Endothelial cell (in vitro differentiated cells): Measurements from ENCODE around the gene NEFH. TPM values are rescaled to one million over a fixed set of nuclear protein-coding genes. Genes with fewer than 3 reads are reported as not detected.
"Not testable (repeated sequence)": the region's sequence is repeated elsewhere in the genome, so short reads cannot be mapped to it uniquely, and the experiment has no call there.

Experiments used
- DNase-seq: peaks from one replicate; pipeline ENCODE4 v3.0.0; 2021; ENCODE audit warnings: low spot score
- H3K27ac Mint-ChIP-seq: one replicate; pipeline ENCODE4 v1.8.0; 2021; ENCODE audit warnings: mixed read lengths, inconsistent platforms; ENCODE audit not compliant: unreplicated experiment
- H3K27me3 Mint-ChIP-seq: one replicate; pipeline ENCODE4 v1.8.0; 2021; ENCODE audit warnings: mild to moderate bottlenecking, moderate library complexity, mixed read lengths, inconsistent platforms; ENCODE audit not compliant: unreplicated experiment
- H3K36me3 Mint-ChIP-seq: one replicate; pipeline ENCODE4 v1.8.0; 2021; ENCODE audit warnings: mild to moderate bottlenecking, low read depth, mixed read lengths, inconsistent platforms; ENCODE audit not compliant: unreplicated experiment
- H3K4me1 Mint-ChIP-seq: one replicate; pipeline ENCODE4 v1.8.0; 2021; ENCODE audit warnings: mild to moderate bottlenecking, mixed read lengths, inconsistent platforms; ENCODE audit not compliant: unreplicated experiment
- H3K4me3 Mint-ChIP-seq: one replicate; pipeline ENCODE4 v1.8.0; 2021; ENCODE audit warnings: mild to moderate bottlenecking, mixed read lengths, inconsistent platforms; ENCODE audit not compliant: unreplicated experiment
- H3K9me3 Mint-ChIP-seq: one replicate; pipeline ENCODE4 v1.8.0; 2021; ENCODE audit warnings: mixed read lengths, inconsistent platforms; ENCODE audit not compliant: unreplicated experiment
- total RNA-seq: library from RNA; stranded (reverse); fragmentation: NEBNext Ultra II Directional; extraction: Animal tissue kit (Norgen Biotek cat#: 25700); gene quantifications from one replicate; pipeline ENCODE4 v1.2.1, GENCODE V29; 2021; ENCODE audit not compliant: unreplicated experiment
- TF ChIP-seq, protein P1 (sequence below): fragments of 200-600 bp; sonication (generic); IDR thresholded peaks from one replicate; pipeline ENCODE4 v1.5.0; 2021; ENCODE audit warnings: antibody characterized with exemption; ENCODE audit not compliant: unreplicated experiment

Gene NEFH
- total RNA-seq, 1 donor from 2014 or later: 18.2 TPM

DNA sequence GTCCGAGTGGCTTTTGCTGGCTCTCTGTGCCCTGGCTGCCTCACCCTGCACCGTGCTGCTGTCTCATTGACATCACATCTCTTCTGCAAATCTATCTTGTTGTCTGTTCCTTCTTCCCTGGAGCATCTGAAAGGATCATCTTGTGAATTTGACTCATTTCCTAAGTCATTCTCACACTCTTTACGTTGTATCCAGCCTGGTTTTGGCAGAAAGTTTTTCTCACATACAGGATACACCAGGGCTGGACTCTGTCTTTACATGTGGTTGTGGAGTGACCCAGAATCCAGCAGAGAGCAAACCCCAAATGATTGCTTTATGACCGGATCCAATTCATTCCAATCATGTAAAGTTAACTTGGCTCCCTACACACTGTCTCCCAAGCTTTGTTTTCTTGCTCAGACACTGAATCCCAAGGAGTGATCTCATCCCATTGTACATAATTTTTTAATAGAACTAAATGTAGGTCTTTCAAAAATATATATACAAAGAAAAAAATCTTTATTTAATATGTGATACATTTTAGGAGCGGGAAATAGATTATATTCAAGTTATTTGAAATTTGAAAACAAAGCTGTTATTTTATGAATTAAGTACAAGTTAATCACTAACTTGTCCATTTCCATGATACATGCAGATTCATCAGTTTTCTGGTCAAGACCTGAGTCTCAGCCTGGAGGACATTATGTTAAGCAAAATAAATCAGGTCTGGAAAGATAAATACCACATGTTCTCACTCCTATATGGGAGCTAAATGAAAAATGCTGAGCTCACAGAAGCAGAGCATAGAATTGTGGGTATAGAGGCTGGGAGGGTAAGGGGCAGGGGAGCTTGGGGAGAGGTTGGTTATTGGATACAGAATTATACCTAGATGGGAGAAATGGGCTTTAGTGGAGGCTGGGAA is 44.5 kb upstream of the NEFH start:
- no peaks in the 10 kb centered on the region for H3K36me3 Mint-ChIP-seq
- H3K9me3 Mint-ChIP-seq: no peaks in the 10 kb centered on the region

DNA sequence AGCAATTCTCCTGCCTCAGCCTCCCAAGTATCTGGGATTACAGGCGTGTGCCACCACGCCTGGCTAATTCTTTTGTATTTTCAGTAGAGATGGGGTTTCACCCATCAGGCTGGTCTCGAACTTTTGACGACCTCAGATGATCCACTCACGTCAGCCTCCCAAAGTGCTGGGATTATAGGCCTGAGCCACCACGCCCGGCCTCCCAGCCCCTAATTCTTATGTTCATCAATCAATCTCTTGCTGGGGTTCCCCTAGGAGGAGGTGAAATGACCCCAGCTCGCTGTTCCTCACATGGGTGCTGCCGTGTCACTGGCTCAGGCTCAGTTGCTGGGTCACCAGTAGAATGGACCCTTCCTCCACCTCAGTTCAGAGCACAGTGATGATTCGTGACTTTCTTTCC is 41.7 kb upstream of the NEFH start, which contains the start of gene RFPL1:
TSS of gene RFPL1 (plus strand) at position 301 of the 400 bp plus-strand sequence.
- H3K36me3 Mint-ChIP-seq, H3K27me3 Mint-ChIP-seq, H3K4me3 Mint-ChIP-seq: not testable (repeated sequence)

More for the DNA sequence above, 44.5 kb upstream of the NEFH start:
- no peak for DNase-seq
- H3K27ac Mint-ChIP-seq: no peak overlapping the region
- H3K27me3 Mint-ChIP-seq: no peaks in the 10 kb centered on the region
- peaks cover 7% of the 10 kb centered on the region for H3K4me1 Mint-ChIP-seq
- TF ChIP-seq, protein P1, sequence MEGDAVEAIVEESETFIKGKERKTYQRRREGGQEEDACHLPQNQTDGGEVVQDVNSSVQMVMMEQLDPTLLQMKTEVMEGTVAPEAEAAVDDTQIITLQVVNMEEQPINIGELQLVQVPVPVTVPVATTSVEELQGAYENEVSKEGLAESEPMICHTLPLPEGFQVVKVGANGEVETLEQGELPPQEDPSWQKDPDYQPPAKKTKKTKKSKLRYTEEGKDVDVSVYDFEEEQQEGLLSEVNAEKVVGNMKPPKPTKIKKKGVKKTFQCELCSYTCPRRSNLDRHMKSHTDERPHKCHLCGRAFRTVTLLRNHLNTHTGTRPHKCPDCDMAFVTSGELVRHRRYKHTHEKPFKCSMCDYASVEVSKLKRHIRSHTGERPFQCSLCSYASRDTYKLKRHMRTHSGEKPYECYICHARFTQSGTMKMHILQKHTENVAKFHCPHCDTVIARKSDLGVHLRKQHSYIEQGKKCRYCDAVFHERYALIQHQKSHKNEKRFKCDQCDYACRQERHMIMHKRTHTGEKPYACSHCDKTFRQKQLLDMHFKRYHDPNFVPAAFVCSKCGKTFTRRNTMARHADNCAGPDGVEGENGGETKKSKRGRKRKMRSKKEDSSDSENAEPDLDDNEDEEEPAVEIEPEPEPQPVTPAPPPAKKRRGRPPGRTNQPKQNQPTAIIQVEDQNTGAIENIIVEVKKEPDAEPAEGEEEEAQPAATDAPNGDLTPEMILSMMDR: no peak
- H3K4me3 Mint-ChIP-seq: no peak overlapping the region

DNA sequence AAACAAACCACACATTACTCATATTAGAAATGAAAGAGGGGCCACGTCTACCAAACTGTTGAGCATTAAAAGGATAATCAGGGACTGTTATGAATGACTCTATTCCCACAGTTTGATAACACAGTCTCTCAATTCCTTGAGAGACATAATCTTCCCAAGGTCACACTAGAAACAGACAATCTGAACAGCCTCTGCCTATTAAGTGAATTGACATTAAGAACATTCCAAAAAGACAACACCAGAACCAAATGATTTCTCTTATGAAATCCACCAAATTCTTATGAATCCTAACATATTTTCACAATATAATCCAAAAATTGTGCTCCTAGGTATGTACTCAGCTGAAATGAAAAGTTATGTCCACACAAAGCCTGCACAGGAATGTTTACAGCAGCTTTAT is 37.0 kb upstream of the NEFH start:
- peaks cover 2% of the 10 kb centered on the region for H3K4me1 Mint-ChIP-seq
- no peak overlapping the region for H3K27ac Mint-ChIP-seq
- peaks cover 1% of the 10 kb centered on the region for H3K27me3 Mint-ChIP-seq
- no peaks in the 10 kb centered on the region for H3K9me3 Mint-ChIP-seq
- H3K36me3 Mint-ChIP-seq: no peaks in the 10 kb centered on the region
- TF ChIP-seq, protein P1: no peak
- DNase-seq: no peak
- no peak overlapping the region for H3K4me3 Mint-ChIP-seq

More for the DNA sequence above, 41.7 kb upstream of the NEFH start, which contains the start of gene RFPL1:
- not testable (repeated sequence) for H3K9me3 Mint-ChIP-seq, DNase-seq, H3K27ac Mint-ChIP-seq, H3K4me1 Mint-ChIP-seq

DNA sequence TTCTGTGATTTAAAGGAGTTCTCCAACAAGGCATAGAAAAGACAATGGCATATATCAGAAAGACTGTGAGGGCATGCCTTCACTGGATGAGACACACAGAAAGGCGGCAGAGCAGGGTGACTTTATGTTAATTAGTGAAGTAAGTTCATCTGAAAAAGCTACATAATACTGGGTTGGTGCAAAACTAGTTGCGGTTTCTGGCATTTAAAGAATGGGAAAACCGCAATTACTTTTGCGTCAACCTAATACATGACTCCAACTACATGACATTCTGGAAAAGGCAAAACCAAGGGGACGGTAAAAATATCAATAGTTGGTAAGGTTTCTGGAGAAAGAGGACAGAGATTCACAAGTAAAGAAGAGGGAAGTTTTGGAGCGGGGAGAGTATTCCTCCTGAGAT is 36.6 kb upstream of the NEFH start:
- TF ChIP-seq, protein P1: no peak
- DNase-seq: no peak
- Mint-ChIP-seq H3K27ac (no peak overlapping the region), H3K27me3 (peaks cover 1% of the 10 kb centered on the region), H3K4me1 (peaks cover 2% of the 10 kb centered on the region), H3K4me3 (no peak overlapping the region), H3K9me3 (no peaks in the 10 kb centered on the region), H3K36me3 (no peaks in the 10 kb centered on the region)

DNA sequence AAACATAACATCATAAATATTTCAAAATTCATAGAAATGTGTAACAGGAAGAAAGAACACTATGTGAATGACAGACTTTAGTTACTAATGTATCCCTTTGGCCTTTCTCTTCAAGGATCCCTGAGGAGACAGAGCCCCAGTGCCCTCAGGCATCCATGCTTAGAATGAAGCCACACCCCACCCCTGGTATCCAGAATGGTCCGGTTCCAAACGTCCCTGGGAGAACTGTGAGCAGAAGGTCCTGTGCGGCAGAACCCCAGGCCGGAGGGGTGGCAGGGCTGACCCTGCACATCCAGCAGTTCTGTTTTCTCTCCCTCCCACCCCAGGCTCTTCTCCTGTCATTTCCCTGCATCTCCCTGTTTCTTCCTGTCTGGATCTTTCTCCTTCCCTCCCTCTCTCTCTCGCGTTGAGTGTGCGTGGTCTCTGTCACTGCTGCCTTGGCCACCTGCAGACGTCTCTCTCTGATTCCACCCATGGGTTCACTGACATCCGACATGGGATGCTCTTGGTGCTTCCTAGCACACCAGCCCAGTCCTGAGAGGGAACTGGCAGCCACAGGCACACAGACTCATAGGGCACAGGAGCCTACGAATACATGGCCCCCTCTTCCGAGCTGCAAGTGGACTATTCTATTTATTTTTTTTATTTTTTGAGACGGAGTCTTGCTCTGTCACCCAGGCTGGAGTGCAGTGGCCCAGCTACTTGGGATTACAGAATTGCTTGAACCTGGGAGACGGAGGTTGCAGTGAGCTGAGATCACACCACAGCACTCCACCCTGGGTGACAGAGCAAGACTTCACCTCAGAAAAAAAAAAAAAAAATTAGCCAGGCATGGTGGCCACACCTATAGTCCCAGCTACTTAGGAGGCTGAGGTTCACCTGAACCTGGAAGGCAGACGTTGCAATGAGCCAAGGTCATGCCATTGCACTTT is 35.9 kb upstream of the NEFH start:
- H3K4me3 Mint-ChIP-seq: no peak overlapping the region
- no peak for DNase-seq
- H3K9me3 Mint-ChIP-seq: no peaks in the 10 kb centered on the region

More for the DNA sequence above, 35.9 kb upstream of the NEFH start:
- H3K27ac Mint-ChIP-seq: no peak overlapping the region
- TF ChIP-seq, protein P1: no peak
- H3K27me3 Mint-ChIP-seq: peaks cover 1% of the 10 kb centered on the region
- no peaks in the 10 kb centered on the region for H3K36me3 Mint-ChIP-seq
- peaks cover 2% of the 10 kb centered on the region for H3K4me1 Mint-ChIP-seq
